BJ (cell line): ENCODE results near the gene AFG1L. TPM values are rescaled to one million over a fixed set of nuclear protein-coding genes. Genes with fewer than 3 reads are reported as not detected.

Experiments
- CTCF ChIA-PET: fragments of 350-600 bp; formaldehyde crosslinking; extraction: SDS; loops from one replicate; lab custom pipeline; 2021; ENCODE audit warnings: antibody characterized with exemption, inconsistent platforms; lab: Yijun Ruan, JAX
- POLR2A ChIA-PET: fragments of 300-600 bp; sonication (Branson Sonifier 250); formaldehyde crosslinking; extraction: SDS; loops from one replicate; lab custom pipeline; 2021; ENCODE audit warnings: antibody characterized with exemption; lab: Charles Lee
- DNase-seq: peaks from one replicate; pipeline ENCODE4 v3.0.0-alpha.2; 2011; ENCODE audit warnings: low read depth
- H3K27me3 ChIP-seq: 2 replicates; pipeline ENCODE4 v1.6.0; 2011; ENCODE audit warnings: low read length; ENCODE audit not compliant: control insufficient read depth, insufficient read depth
- H3K36me3 ChIP-seq: 2 replicates; pipeline ENCODE4 v1.5.1; 2011; ENCODE audit warnings: low read length; ENCODE audit not compliant: control insufficient read depth, insufficient read depth
- H3K4me3 ChIP-seq: 2 replicates; pipeline ENCODE4 v1.5.1; 2011; ENCODE audit warnings: low read depth, mild to moderate bottlenecking, control low read depth, low read length
- CTCF ChIP-seq: IDR thresholded peaks from 2 replicates; pipeline ENCODE4 v1.5.1; 2011; ENCODE audit warnings: low read depth, mild to moderate bottlenecking, control low read depth, inconsistent platforms, low read length, moderate library complexity; ENCODE audit not compliant: insufficient read depth
- polyA plus RNA-seq: library from polyadenylated mRNA; depleted of rRNA; stranded (reverse); fragments of >200 nt; gene quantifications from 2 replicates; pipeline ENCODE4 v1.2.3, GENCODE V29; 2011

The AFG1L gene
- polyA plus RNA-seq, 1 experiment, result 1.7 TPM

GRCh38 chr6:108455688-108456087 is 160.8 kb downstream of the AFG1L start:
- DNase-seq, result no peak
- ChIA-PET CTCF (no interaction called here), POLR2A (no interaction called here)
- Histone ChIP-seq H3K4me3 (no peak overlapping the region), H3K27me3 (no peaks in the 10 kb centered on the region), H3K36me3 (no peaks in the 10 kb centered on the region)
- TF ChIP-seq CTCF, result no peak

- DNase-seq, result no peak
- CTCF ChIA-PET, result interaction anchor here (1.1 kb wide), 1 partner anchor 13 kb away, joined by 3 read pairs; no protein-coding TSS in a partner anchor
- Histone ChIP-seq H3K36me3 (no peaks in the 10 kb centered on the region), H3K4me3 (no peak overlapping the region), H3K27me3 (no peaks in the 10 kb centered on the region)
- TF ChIP-seq CTCF, result no peak
- POLR2A ChIA-PET, result no interaction called here
Observed at GRCh38 chr6:108463784-108464183, 168.9 kb downstream of the AFG1L start.

GRCh38 chr6:108464418-108465097 is 169.7 kb downstream of the AFG1L start:
- DNase-seq, result no peak
- ChIA-PET POLR2A (no interaction called here), CTCF (interaction anchor here (0.7 to 1.1 kb wide), 2 partner anchors 12 to 15 kb away, joined by 3 to 4 read pairs; no protein-coding TSS in a partner anchor)
- TF ChIP-seq CTCF, result no peak
- no peaks in the 10 kb centered on the region for H3K36me3 ChIP-seq
- H3K27me3 ChIP-seq, result no peaks in the 10 kb centered on the region
- no peak overlapping the region for H3K4me3 ChIP-seq

- ChIA-PET POLR2A (no interaction called here), CTCF (interaction anchor here (0.7 kb wide), 1 partner anchor 15 kb away, joined by 4 read pairs; no protein-coding TSS in a partner anchor)
- no peak for TF ChIP-seq CTCF
- no peak for DNase-seq
- Histone ChIP-seq H3K4me3 (no peak overlapping the region), H3K27me3 (no peaks in the 10 kb centered on the region), H3K36me3 (no peaks in the 10 kb centered on the region)
Observed at GRCh38 chr6:108465098-108465495, 170.2 kb downstream of the AFG1L start.

DNA sequence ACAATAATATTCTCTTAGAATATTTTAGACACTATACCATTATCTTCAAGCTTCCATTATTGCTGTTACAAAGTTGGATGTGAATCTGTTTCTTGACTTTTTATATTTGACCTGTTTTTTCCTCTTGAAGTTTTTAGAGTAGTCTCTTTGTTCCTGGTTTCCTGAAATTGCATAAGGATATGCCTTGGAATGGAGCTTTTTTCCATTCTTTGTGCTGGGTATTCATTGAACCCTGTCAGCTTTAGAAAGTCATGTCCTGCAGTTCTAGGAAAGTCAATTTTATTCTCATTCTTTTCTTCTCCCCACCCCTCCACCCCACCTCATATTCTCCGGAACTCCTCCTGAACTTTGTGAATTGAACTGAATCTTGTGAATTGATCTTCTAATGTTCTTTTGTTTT is 173.5 kb downstream of the AFG1L start:
- no peaks in the 10 kb centered on the region for H3K27me3 ChIP-seq
- no peaks in the 10 kb centered on the region for H3K36me3 ChIP-seq
- H3K4me3 ChIP-seq, result no peak overlapping the region
- no peak for TF ChIP-seq CTCF
- ChIA-PET CTCF (no interaction called here), POLR2A (no interaction called here)
- no peak for DNase-seq
